Activated CD8-positive, alpha-beta memory T cell treated with anti-CD3 and anti-CD28 coated beads for 4 hours (primary cell): ENCODE results near the gene TRRAP.

Experiments used
- DNase-seq, 2 donors: peaks; one replicate each; pipeline ENCODE4 v3.0.0-alpha.2; 2020; ENCODE audit warnings: low read depth in 2 of 2

Gene TRRAP

DNA sequence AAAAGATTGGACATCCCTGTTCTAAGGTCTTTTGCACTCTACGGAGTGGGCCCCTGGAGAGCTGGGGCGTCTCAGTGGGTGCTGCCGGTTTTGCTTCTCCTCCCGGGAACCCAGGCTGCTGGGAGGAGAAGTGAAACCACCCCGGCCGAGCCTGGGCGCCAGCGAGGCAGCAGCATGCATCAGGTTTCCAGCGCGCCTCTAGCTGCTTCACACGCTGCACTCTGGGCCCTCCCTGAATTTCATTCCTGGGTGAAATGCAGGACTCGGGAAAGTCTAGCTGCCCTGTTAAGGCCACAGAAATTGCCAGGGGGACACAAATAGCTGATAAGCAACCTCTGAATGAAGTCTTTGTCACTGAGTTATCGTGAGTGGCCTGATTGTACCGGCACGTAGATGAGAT is 127.4 kb downstream of the TRRAP start:
- no peak for DNase-seq

- DNase-seq: no peak
These were observed 128.6 kb downstream of the TRRAP start for GRCh38 chr7:99006739-99007424.

DNA sequence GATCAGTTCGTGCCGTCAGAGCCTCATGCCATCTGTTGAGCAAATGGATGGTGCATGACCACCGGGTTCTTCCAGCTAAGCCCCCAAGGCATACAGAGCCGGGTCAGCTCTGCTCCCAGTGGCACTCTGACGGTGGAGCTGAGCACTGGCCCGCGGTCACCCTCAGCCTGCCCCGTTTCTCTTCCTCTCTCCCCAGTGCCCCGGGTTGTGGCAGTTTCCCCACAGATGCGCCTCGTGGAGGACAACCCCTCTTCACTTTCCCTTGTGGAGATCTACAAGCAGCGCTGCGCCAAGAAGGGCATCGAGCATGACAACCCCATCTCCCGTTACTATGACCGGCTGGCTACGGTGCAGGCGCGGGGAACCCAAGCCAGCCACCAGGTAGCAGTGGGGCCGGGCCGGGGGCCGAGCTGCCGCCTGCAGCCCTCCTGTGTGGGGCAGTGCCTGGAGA is 129.9 kb downstream of the TRRAP start:
- DNase-seq: no peak

- DNase-seq: no peak
These were observed 130.7 kb downstream of the TRRAP start for GRCh38 chr7:99008921-99009530.

- DNase-seq: no peak
These were observed 131.9 kb downstream of the TRRAP start for GRCh38 chr7:99010281-99010680.

GRCh38 chr7:99011341-99011705 is 133.0 kb downstream of the TRRAP start:
- DNase-seq: no peak

DNA sequence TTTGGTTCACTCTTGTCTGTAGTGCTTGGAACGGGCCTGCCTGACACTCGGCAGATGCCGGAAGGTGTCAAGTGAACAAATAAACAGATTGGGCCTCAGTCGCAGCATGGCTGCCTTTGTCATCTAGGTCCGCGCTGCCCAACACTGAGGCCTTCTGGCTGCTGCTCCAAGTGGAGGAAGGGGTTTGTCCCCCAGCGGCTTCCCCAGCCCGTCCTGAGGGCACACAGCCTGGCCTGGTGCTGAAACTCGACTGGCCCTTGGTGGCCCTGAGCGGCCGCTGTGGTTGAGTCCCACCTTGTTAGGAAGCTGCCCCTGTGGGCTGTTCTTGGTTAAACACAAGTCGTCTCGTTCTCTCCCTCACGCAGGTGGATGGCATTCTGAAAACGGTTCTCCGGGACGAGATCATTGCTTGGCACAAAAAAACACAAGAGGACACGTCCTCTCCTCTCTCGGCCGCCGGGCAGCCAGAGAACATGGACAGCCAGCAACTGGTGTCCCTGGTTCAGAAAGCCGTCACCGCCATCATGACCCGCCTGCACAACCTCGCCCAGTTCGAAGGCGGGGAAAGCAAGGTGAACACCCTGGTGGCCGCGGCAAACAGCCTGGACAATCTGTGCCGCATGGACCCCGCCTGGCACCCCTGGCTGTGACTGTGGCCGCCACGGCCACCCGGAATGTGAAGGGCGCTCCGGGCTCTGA is 133.5 kb downstream of the TRRAP start:
- no peak for DNase-seq

DNA sequence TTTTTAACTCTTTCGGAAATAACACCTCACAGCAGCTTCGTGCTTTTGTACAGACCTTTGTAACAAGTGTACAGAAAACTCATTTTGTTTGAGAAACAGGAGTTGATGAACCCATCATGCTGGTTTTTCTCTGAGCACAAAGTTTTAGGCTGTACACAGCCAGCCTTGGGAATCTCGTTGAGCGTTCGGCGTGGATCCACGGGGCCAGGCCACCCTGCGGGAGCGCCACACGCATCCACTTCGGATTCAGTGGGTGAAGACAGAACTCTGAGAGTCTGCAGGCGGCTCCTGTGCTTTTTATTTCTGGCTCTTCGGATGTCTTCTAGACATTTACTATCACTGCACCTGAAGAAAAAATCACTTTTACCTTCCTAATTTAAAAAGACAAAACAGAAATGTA is 134.4 kb downstream of the TRRAP start:
- DNase-seq: no peak

DNA sequence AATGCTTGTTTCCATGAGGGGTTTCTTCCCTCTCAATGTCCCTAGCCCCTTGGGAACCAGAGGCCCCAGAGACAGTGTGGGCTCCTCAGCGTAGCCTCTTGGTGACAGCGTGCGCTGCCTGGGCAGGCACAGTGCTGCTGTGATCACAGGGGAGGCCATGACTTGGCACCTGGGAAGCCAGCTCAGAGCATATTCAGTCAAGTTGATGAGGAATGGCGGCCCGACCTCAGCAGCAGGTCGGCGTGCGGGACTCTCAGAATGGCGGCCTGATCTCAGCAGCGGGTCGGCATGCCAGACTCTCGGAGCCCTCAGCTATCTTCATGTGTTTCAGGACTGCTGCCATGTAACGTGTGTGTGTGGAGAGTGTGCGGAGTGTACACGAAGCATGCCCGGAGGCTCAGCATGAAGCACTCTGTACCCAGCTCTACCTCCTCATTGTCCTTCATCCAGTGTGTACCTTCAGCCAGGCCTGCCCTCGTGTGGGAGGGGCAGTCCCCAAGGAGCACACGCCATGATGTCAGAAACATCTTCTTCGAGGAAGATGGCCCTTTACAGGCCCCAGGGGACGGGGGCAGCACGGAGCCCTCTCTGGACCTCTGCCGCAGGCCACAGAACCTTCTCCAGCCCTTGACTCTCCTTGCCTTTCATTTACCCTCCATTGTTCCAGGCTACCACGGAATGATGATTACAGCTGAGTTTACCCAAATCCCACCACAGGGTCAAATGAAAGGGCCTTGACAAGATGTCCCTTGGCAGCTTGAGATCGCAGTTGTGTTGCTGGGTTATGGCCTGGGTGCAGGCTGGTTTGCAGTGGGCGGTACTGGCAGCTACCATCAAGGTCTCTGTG is 135.2 kb downstream of the TRRAP start:
- DNase-seq: no peak

DNA sequence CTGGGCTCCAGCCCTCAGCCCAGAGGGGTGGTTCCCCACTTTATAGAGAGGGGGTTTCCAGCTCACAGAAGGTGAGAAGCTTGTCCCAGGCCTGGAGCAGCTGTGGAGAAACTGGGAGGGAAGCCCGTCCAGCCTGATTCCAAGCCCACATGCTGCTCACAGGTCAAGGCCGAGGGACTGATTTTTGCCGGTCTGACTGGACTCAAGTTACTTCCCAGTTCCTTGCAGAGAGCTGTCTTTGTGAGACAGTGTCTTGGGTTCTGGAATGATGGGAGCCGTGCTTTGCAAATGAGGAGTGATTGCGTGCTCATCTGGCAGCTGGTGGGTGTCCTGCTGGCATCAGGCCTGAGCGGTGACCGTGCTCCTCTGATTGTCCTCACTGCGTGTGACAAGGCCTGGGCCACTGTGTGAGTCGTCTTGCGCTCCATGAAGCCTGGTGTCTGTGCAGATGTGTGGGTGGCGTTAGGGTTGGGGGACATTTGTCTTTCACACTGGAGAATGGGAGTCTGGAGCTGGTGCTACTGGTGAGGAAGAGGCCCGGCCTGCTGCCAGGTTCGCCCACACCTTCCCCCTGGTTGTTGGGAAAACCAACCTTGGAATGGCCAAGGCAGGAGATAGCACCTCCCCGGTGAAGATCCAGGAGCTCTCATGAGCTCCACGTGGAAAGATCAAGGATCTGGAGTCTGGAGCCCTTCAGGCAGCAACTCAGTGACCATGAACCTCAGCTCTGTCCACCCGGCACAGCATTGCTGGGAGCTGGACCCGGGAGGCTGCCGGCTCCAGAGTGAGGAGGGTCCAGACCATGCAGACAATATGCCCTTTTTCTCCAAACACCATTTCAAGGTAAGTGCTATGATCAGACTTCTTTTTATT is 136.0 kb downstream of the TRRAP start:
- no peak for DNase-seq

GRCh38 chr7:99016196-99016595 is 137.9 kb downstream of the TRRAP start:
- no peak for DNase-seq

DNA sequence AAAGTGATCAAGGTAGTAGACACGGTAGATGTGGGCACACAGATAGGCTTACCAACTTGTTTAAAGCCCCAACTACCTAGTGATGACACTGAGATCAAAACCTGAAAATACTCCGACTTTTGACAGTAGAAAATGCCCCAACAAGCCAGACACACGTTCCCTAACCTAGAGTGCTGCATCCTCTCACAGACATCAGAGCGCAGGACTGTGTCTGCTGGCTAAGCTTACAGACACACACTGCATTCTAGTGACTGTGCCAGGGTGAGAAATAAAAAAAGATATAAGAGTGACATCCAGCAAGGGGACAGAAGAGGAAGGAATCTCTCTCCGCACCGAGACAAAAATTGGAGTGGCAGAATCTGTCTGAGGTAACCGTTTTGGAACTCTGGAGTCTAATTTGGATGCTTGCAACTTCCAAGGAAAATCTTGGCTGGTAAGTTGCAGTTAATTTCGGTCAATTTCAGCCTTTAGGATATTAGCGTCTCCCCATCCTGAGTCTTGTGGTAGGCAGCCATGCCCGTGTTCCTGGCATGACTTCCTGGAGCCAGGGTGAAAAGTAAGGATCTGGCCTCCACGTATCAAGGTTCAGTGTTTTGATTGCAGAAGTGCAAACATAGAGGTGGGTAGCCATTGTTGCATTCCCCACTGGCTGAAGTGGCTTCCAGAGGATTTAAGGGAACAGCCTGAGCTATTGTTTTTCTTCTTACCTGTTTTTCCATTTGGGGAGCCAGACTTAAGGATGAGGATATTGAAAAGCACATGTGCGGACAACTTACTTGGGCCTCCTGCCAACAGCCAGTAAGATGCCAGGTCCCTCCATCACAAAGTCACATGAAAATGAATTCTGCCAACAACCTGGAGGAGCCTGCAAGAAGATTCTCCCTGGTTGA is 141.4 kb downstream of the TRRAP start:
- no peak for DNase-seq

DNA sequence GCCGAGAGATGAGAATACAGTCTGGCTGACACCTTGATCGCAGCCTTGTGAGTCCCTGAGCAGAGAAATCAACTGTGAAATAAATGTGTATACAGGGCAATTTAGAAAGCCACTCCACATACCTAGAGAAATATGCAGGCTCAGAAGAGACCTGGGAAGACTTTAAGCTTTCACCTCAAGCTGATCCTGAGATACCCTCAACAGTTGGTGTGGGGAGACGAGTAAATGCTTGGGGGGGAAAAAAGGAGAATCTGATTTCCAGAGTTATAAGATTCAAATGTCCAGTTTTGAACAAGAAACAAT is 142.0 kb downstream of the TRRAP start:
- DNase-seq: no peak

DNA sequence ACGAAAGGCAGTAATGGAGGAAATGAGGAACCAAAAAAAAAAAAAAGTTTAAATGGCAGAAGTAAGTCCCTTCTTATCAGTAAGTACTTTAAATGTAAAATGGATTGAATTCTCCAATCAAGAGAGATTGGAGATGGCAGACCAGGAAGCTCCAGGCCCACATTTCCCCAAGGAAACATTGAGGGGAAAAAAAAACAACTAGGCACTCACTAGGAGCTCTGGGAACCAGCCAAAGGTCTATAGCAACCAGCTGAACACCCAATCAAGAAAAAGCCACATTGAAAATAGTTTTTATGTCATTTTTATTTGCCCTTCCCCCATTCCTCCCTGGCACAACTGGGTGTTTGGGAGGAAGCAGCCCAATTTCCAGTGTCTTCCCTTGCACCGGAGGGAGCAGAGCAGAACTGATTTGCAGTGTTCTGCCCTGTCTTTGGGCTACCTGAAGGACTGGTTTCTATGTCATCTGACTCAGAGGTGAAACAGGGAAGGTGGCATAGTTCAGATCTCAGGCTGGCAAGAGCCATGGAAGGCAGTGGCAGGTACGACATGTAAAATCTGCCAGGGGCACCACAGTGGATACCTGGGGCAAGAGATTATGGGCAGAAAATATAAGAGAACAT is 143.7 kb downstream of the TRRAP start:
- DNase-seq: no peak

DNA sequence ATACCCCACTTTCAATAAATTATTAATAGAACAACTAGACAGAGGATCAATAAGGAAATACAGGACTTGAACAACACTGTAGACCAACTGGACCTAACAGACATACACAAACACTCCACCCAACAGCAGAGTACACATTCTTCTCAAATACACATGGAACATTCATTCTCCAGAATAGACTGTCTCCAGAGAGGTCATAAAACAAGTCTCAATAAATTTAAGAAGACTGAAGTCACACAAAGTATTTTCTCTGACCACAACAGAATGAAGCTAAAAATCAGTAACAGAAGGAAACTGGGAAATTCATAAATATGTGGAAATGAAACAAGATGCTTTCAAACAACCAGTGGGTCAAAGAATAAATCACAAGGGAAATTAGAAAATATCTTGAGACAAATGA is 145.7 kb downstream of the TRRAP start:
- no peak for DNase-seq

DNA sequence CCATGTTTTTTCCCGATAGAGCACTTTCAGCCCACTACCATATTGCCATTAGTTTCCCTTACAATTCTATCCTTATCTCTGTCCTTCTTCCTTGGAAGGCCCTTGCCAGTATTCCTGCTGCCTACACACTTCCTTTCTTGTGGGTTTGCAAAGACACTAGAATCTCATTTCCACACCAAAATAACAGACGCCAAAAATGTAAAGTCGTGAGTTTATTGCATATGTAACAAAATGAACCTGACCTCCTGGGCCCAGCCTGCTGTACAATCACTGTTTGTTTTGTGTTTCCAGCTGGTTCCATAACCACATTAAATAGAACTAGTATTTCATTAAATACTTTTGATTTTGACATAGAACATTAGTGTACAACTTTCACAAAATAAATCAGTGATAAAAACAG is 148.9 kb downstream of the TRRAP start:
- DNase-seq: no peak

GRCh38 chr7:99027841-99028240 is 149.5 kb downstream of the TRRAP start:
- DNase-seq: no peak

GRCh38 chr7:99028261-99028973 is 150.1 kb downstream of the TRRAP start:
- DNase-seq: no peak
